ENCODE results near the gene MMD2. TPM values are rescaled to one million over a fixed set of nuclear protein-coding genes. Genes with fewer than 3 reads are reported as not detected.

MMD2 gene
- total and polyA plus RNA-seq, 2 experiments from 2014 or later, result not detected

GRCh38 chr7:4888161-4888560, 70.8 kb downstream of the MMD2 start:
- peaks cover 4% of the 10 kb centered on the region for H3K27me3 ChIP-seq
- TF ChIP-seq EZH2phosphoT487 (IDR thresholded peaks at IDR 0.05; ENCODE audit: low read depth, severe bottlenecking, unreplicated experiment) (no peak), EZH2 (IDR thresholded peaks at IDR 0.05; ENCODE audit: borderline replicate concordance) (no peak), CTCF (IDR thresholded peaks at IDR 0.05; ENCODE audit: poor library complexity) (no peak)
- no peak overlapping the region for H3K27ac ChIP-seq

GRCh38 chr7:4886671-4887070, 72.3 kb downstream of the MMD2 start:
- Histone ChIP-seq H4K20me1 (ENCODE audit: insufficient read depth, poor library complexity, severe bottlenecking) (no peaks in the 10 kb centered on the region), H2AFZ (no peak overlapping the region), H3K36me3 (replicated peaks; ENCODE audit: insufficient read depth, low read depth) (no peaks in the 10 kb centered on the region), H3K9me2 (replicated peaks; ENCODE audit: insufficient read depth) (no peaks in the 10 kb centered on the region), H3K27me3 (peaks cover 7% of the 10 kb centered on the region), H3K79me2 (no peaks in the 10 kb centered on the region), H3K9me3 (ENCODE audit: low read depth) (no peaks in the 10 kb centered on the region), H3K4me3 (no peak overlapping the region), H3K4me1 (ENCODE audit: insufficient read depth) (no peaks in the 10 kb centered on the region), H3K4me2 (no peak overlapping the region), H3K27ac (no peak overlapping the region)
- TF ChIP-seq EZH2 (IDR thresholded peaks at IDR 0.05; ENCODE audit: borderline replicate concordance), result no peak
- no peak for TF ChIP-seq CTCF (IDR thresholded peaks at IDR 0.05; ENCODE audit: poor library complexity)
- TF ChIP-seq EZH2phosphoT487 (IDR thresholded peaks at IDR 0.05; ENCODE audit: low read depth, severe bottlenecking, unreplicated experiment), result no peak
- WGBS (ENCODE audit: low lambda C conversion rate, missing lambda C conversion rate), result 62% methylated on average over 1 of the region's 1 CpG
- DNase-seq (ENCODE audit: low spot score), result no peak

More at GRCh38 chr7:4888161-4888560, 70.8 kb downstream of the MMD2 start:
- Histone ChIP-seq H2AFZ (no peak overlapping the region), H3K79me2 (no peaks in the 10 kb centered on the region), H4K20me1 (ENCODE audit: insufficient read depth, poor library complexity, severe bottlenecking) (no peaks in the 10 kb centered on the region), H3K36me3 (replicated peaks; ENCODE audit: insufficient read depth, low read depth) (no peaks in the 10 kb centered on the region), H3K4me3 (no peak overlapping the region), H3K9me2 (replicated peaks; ENCODE audit: insufficient read depth) (no peaks in the 10 kb centered on the region), H3K4me1 (ENCODE audit: insufficient read depth) (no peaks in the 10 kb centered on the region), H3K4me2 (no peak overlapping the region), H3K9me3 (ENCODE audit: low read depth) (no peaks in the 10 kb centered on the region)
- WGBS (ENCODE audit: low lambda C conversion rate, missing lambda C conversion rate), result 80% methylated on average over 3 of the region's 3 CpGs
- DNase-seq (ENCODE audit: low spot score), result no peak

GRCh38 chr7:4885317-4885807, 73.6 kb downstream of the MMD2 start:
- no peak for TF ChIP-seq CTCF (IDR thresholded peaks at IDR 0.05; ENCODE audit: poor library complexity)
- no peak for TF ChIP-seq EZH2phosphoT487 (IDR thresholded peaks at IDR 0.05; ENCODE audit: low read depth, severe bottlenecking, unreplicated experiment)
- TF ChIP-seq EZH2 (IDR thresholded peaks at IDR 0.05; ENCODE audit: borderline replicate concordance), result no peak
- Histone ChIP-seq H3K4me2 (no peak overlapping the region), H3K27me3 (peaks cover 7% of the 10 kb centered on the region), H3K36me3 (replicated peaks; ENCODE audit: insufficient read depth, low read depth) (no peaks in the 10 kb centered on the region), H3K9me3 (ENCODE audit: low read depth) (no peaks in the 10 kb centered on the region), H3K27ac (no peak overlapping the region), H3K4me1 (ENCODE audit: insufficient read depth) (no peaks in the 10 kb centered on the region), H3K9me2 (replicated peaks; ENCODE audit: insufficient read depth) (no peaks in the 10 kb centered on the region), H3K4me3 (no peak overlapping the region), H4K20me1 (ENCODE audit: insufficient read depth, poor library complexity, severe bottlenecking) (no peaks in the 10 kb centered on the region), H3K79me2 (no peaks in the 10 kb centered on the region), H2AFZ (no peak overlapping the region)
- no peak for DNase-seq (ENCODE audit: low spot score)
- WGBS (ENCODE audit: low lambda C conversion rate, missing lambda C conversion rate), result 94% methylated on average over 7 of the region's 7 CpGs

All from hepatocyte (in vitro differentiated cells).